HepG2 (cell line): ENCODE data around the gene ZNF106. TPM values are rescaled to one million over a fixed set of nuclear protein-coding genes. Genes with fewer than 3 reads are reported as not detected.
A peak's percentile ranks its signal among the peaks of the same experiment; 100 is the strongest.

Experiments used
- ATAC-seq: fragments of 200-7000 bp; cut with Tn5 transposase; 3 replicates; pipeline ENCODE4 v1.9.1; 2020; ENCODE audit warnings: mild to moderate bottlenecking, moderate library complexity
- BruUV-seq: library from RNA; stranded (reverse); fragments of 400-500 nt; replicated peaks from 2 replicates; lab custom pipeline; 2021; lab: Mats Ljungman, UMichigan
- CTCF ChIA-PET: fragments of 300-600 bp; formaldehyde crosslinking; extraction: SDS; loops from one replicate; lab custom pipeline; 2021; ENCODE audit warnings: low total read pairs, inconsistent platforms, low intra/inter-chr PET ratio; lab: Yijun Ruan, JAX
- POLR2A ChIA-PET: fragments of 350-600 bp; sonication (Branson Sonifier 250); formaldehyde crosslinking; loops from one replicate; lab custom pipeline; 2020; ENCODE audit warnings: antibody characterized with exemption, inconsistent platforms; lab: Yijun Ruan, JAX
- DNase-seq: peaks from one replicate; pipeline ENCODE4 v3.0.0-alpha.2; 2015; ENCODE audit warnings: low spot score
- FAIRE-seq: peaks from 3 replicates; lab custom pipeline; 2011; peaks lifted over from hg19 to GRCh38; lab: Jason Lieb, UNC
- H2AFZ ChIP-seq: one replicate; pipeline ENCODE4 v1.6.1; 2011; ENCODE audit warnings: low read length, inconsistent platforms
- H3K27ac ChIP-seq: fragments of 300-600 bp; 3 replicates; pipeline ENCODE4 v1.8.0; 2011; ENCODE audit warnings: mixed run types, mild to moderate bottlenecking, mixed read lengths, low read length, inconsistent platforms; ENCODE audit not compliant: insufficient read depth; ENCODE audit errors: extremely low read length
- H3K27me3 ChIP-seq, 2 experiments: fragments of 200-600 bp in 1 of 2; 2 replicates in 1 of 2; 3 replicates in 1 of 2; pipeline versions ENCODE4 v1.6.0 to v1.8.0; 2011; ENCODE audit warnings: low read length in 2 of 2, mild to moderate bottlenecking in 2 of 2, moderate library complexity in 2 of 2, inconsistent platforms in 1 of 2; ENCODE audit not compliant: insufficient read depth in 2 of 2, control insufficient read depth in 1 of 2
- H3K36me3 ChIP-seq, 2 experiments: fragments of 200-600 bp in 1 of 2; replicated peaks in 1 of 2; 2 replicates in 1 of 2; 3 replicates in 1 of 2; pipeline versions ENCODE4 v1.5.1 to v1.8.0; 2011; ENCODE audit warnings: low read length in 2 of 2, inconsistent platforms in 1 of 2; ENCODE audit not compliant: insufficient read depth in 2 of 2, control insufficient read depth in 1 of 2
- H3K4me1 ChIP-seq: 2 replicates; pipeline ENCODE4 v1.5.1; 2012; ENCODE audit warnings: low read length, inconsistent platforms; ENCODE audit not compliant: insufficient read depth
- H3K4me2 ChIP-seq: 2 replicates; pipeline ENCODE4 v1.6.0; 2011; ENCODE audit warnings: low read depth, low read length, inconsistent platforms
- H3K4me3 ChIP-seq, 3 experiments: fragments of 200-600 bp in 1 of 3; sonication (generic), shearing (Covaris generic) in 1 of 3; replicated peaks in 1 of 3; 2 replicates each; pipeline ENCODE4 v1.5.1; 2011 to 2016; ENCODE audit warnings: low read length in 3 of 3, inconsistent platforms in 2 of 3, low read depth in 2 of 3, mild to moderate bottlenecking in 2 of 3, control low read depth in 1 of 3, mixed read lengths in 1 of 3; ENCODE audit not compliant: insufficient read depth in 1 of 3
- H3K79me2 ChIP-seq: one replicate; pipeline ENCODE4 v1.6.1; 2011; ENCODE audit warnings: low read length, inconsistent platforms; ENCODE audit not compliant: insufficient read depth
- H3K9ac ChIP-seq: 2 replicates; pipeline ENCODE4 v1.6.0; 2011; ENCODE audit warnings: mild to moderate bottlenecking, low read depth, low read length, inconsistent platforms; ENCODE audit not compliant: insufficient read depth
- H3K9me3 ChIP-seq: 2 replicates; pipeline ENCODE4 v1.5.1; 2012; ENCODE audit warnings: mild to moderate bottlenecking, low read length
- H4K20me1 ChIP-seq: 2 replicates; pipeline ENCODE4 v1.6.0; 2011; ENCODE audit warnings: inconsistent platforms, mild to moderate bottlenecking, low read length, moderate library complexity; ENCODE audit not compliant: insufficient read depth
- HOXD1 ChIP-seq: sonication (generic); formaldehyde crosslinking; IDR thresholded peaks from 2 replicates; pipeline ENCODE4 v1.5.0; 2020; ENCODE audit warnings: missing genetic modification reagents
- KDM6A ChIP-seq: IDR thresholded peaks from 2 replicates; pipeline ENCODE4 v1.6.1; 2016; ENCODE audit warnings: low read depth
- MAZ ChIP-seq, 2 experiments: sonication (generic) in 1 of 2; formaldehyde crosslinking in 1 of 2; IDR thresholded peaks; 2 replicates each; pipeline versions ENCODE4 v1.5.0 to v1.6.1; 2012 to 2020; ENCODE audit warnings: low read depth in 2 of 2, mild to moderate bottlenecking in 2 of 2, borderline replicate concordance in 1 of 2, improper control_type of control experiment in 1 of 2, low read length in 1 of 2, missing genetic modification reagents in 1 of 2, moderate library complexity in 1 of 2
- MIER3 ChIP-seq: IDR thresholded peaks from 2 replicates; pipeline ENCODE4 v1.6.1; 2016; ENCODE audit warnings: missing compliant biosample characterization, borderline replicate concordance
- SMAD3 ChIP-seq: sonication (generic); formaldehyde crosslinking; IDR thresholded peaks from 2 replicates; pipeline ENCODE4 v1.4.0; 2020; ENCODE audit warnings: missing genetic modification reagents
- SMC3 ChIP-seq: IDR thresholded peaks from 2 replicates; pipeline ENCODE4 v1.6.1; 2011; ENCODE audit warnings: low read length, improper control_type of control experiment
- ZMAT3 ChIP-seq: sonication (generic); formaldehyde crosslinking; conservative IDR thresholded peaks from 2 replicates; pipeline ENCODE4 v1.7.0; 2021; ENCODE audit warnings: missing genetic modification reagents
- WGBS: methylation state at CpG from one replicate; pipeline ENCODE4 v1.1.6; 2017; ENCODE audit warnings: low lambda C conversion rate; 5-methylcytosine and 5-hydroxymethylcytosine counted together
- in situ Hi-C: cut with HindIII; loops from 2 replicates; pipeline ENCODE4 v1.10.0; 2017; ENCODE audit warnings: low pct_unique_long_range_greater_than_20kb; ENCODE audit not compliant: extremely low pct_ligation_motif_present
- intact Hi-C: fragments of 100-400 bp; cut with micrococcal nuclease; formaldehyde crosslinking; loops from one replicate; pipeline ENCODE4 v1.10.0; 2022; ENCODE audit not compliant: unreplicated experiment
- polyA plus RNA-seq, 8 experiments: library from polyadenylated mRNA; depleted of rRNA in 3 of 8; stranded (reverse) in 7 of 8; unstranded in 1 of 8; fragments of >200 nt; fragmentation: Illumina TruSeq in 4 of 8; extraction: Trizol in 4 of 8; gene quantifications; 2 replicates each; pipeline versions ENCODE4 v1.2.1 to v1.2.3, GENCODE V29; 2011 to 2016; ENCODE audit warnings: low read depth in 4 of 8, missing spikeins in 1 of 8, mixed read lengths in 1 of 8; ENCODE audit not compliant: insufficient read depth in 1 of 8
- total RNA-seq, 5 experiments: library from RNA; depleted of rRNA; stranded (reverse); fragments of >200 nt; fragmentation: Illumina TruSeq; extraction: Trizol; gene quantifications; 2 replicates each; pipeline ENCODE4 v1.2.3, GENCODE V29; 2016; ENCODE audit warnings: low read depth in 1 of 5
- TF ChIP-seq, protein P1 (sequence below): sonication (generic); formaldehyde crosslinking; IDR thresholded peaks from 2 replicates; pipeline ENCODE4 v1.4.0; 2020; ENCODE audit warnings: low read depth, mild to moderate bottlenecking, missing genetic modification reagents
- TF ChIP-seq, protein P2 (sequence below): IDR thresholded peaks from 2 replicates; pipeline ENCODE4 v1.4.0; 2020; ENCODE audit warnings: mild to moderate bottlenecking, missing genetic modification reagents
- TF ChIP-seq, protein P3 (sequence below): sonication (generic); formaldehyde crosslinking; IDR thresholded peaks from 2 replicates; pipeline ENCODE4 v1.5.0; 2020; ENCODE audit warnings: mild to moderate bottlenecking, missing genetic modification reagents, moderate library complexity
- TF ChIP-seq, protein P4 (sequence below): sonication (generic); formaldehyde crosslinking; IDR thresholded peaks from 2 replicates; pipeline ENCODE4 v1.4.0; 2020; ENCODE audit warnings: missing genetic modification reagents

Gene ZNF106
- total and polyA plus RNA-seq, 2 of the 13 experiments (the other 11 are each of a cell fraction or from before 2014, with no cell fraction given): 12.5 to 35.1 TPM

DNA sequence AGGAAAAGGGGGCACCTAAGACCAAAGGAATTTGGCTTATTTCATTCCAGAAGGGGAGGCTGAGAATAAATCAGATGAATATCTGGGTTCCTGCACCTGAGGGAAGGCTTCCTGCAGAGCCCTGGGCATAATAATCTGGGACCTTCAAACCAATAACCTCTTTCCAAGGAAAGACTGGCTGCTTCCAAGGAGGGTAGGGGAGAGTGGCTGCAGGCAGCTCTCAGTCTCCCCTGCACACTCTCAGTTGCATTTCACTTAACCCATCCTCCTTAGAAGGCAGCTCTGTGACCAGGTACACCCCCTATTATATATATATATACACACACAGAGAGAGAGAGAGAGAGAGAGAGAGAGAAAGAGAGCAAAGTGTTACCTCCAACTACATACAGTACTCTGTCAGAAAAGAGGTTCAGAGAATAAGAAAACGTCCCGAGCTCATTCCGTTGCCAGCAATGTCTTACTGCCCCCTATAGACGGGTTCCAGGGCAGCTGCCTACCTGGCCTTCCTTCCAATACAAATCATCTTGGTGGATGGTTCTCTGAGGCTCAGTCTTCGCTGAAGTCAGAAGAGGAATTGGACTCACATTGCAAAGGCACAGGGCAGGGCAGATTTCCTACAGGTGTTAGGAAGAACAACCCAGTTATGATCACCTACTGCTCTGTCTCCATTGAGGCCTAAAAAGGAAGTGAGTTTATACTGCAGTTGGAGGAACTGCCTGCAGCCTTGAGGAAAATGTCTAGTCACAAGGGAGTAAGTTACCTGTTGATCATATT, 105.5 kb downstream of the ZNF106 start (continued):
- TF ChIP-seq SMC3 (peak; percentile 79), SMAD3 (CRISPR knock-in tag) (0 out of 2 replicates have a peak, but pooled peaks have one; percentile 30), ZMAT3 (CRISPR knock-in tag) (no peak)
- TF ChIP-seq, protein P1, sequence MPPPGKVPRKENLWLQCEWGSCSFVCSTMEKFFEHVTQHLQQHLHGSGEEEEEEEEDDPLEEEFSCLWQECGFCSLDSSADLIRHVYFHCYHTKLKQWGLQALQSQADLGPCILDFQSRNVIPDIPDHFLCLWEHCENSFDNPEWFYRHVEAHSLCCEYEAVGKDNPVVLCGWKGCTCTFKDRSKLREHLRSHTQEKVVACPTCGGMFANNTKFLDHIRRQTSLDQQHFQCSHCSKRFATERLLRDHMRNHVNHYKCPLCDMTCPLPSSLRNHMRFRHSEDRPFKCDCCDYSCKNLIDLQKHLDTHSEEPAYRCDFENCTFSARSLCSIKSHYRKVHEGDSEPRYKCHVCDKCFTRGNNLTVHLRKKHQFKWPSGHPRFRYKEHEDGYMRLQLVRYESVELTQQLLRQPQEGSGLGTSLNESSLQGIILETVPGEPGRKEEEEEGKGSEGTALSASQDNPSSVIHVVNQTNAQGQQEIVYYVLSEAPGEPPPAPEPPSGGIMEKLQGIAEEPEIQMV (CRISPR knock-in tag): peak; percentile 42; the same call in 1 of the 2 replicates
- TF ChIP-seq, protein P2, sequence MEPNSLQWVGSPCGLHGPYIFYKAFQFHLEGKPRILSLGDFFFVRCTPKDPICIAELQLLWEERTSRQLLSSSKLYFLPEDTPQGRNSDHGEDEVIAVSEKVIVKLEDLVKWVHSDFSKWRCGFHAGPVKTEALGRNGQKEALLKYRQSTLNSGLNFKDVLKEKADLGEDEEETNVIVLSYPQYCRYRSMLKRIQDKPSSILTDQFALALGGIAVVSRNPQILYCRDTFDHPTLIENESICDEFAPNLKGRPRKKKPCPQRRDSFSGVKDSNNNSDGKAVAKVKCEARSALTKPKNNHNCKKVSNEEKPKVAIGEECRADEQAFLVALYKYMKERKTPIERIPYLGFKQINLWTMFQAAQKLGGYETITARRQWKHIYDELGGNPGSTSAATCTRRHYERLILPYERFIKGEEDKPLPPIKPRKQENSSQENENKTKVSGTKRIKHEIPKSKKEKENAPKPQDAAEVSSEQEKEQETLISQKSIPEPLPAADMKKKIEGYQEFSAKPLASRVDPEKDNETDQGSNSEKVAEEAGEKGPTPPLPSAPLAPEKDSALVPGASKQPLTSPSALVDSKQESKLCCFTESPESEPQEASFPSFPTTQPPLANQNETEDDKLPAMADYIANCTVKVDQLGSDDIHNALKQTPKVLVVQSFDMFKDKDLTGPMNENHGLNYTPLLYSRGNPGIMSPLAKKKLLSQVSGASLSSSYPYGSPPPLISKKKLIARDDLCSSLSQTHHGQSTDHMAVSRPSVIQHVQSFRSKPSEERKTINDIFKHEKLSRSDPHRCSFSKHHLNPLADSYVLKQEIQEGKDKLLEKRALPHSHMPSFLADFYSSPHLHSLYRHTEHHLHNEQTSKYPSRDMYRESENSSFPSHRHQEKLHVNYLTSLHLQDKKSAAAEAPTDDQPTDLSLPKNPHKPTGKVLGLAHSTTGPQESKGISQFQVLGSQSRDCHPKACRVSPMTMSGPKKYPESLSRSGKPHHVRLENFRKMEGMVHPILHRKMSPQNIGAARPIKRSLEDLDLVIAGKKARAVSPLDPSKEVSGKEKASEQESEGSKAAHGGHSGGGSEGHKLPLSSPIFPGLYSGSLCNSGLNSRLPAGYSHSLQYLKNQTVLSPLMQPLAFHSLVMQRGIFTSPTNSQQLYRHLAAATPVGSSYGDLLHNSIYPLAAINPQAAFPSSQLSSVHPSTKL (CRISPR knock-in tag): peak; percentile 24; the same call in 1 of the 2 replicates

DNA sequence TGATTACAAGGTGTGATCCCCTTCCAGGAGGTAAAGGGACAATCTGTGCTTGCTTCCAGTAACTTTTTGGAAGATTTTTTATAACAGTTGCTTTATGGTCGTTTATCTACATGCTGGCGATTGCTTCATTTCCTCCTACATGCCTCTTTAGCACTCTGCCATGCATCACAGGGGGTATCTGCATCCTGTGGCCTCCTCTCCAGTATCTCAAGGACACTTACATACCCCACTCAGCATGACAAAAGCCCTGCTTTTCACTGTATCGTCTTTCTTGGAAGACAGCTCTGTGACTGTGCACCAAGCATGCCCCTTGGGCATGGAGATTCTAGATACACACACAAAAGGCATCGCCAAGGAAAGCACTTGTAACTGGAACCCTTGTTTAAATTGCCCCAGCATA, 106.3 kb downstream of the ZNF106 start:
- in situ Hi-C loops: no loop called here
- no peaks in the 10 kb centered on the region for H3K79me2 ChIP-seq
- H3K36me3 ChIP-seq: no peaks in the 10 kb centered on the region
- no peak overlapping the region for H3K4me2 ChIP-seq
- no peak overlapping the region for H3K9ac ChIP-seq
- CTCF ChIA-PET: no interaction called here
- peaks cover 16% of the 10 kb centered on the region for H3K4me1 ChIP-seq
- DNase-seq (no peak), FAIRE-seq (no peak), ATAC-seq (no peak)
- no peaks in the 10 kb centered on the region for H3K27me3 ChIP-seq
- no peaks in the 10 kb centered on the region for H3K9me3 ChIP-seq
- 78% methylated on average over 4 of the region's 4 CpGs for WGBS
- intact Hi-C loops: loop anchor here (2.0 kb wide), 1 partner anchor 112 kb away; the partner anchor contains the start of genes GANC and TMEM87A
- no peak overlapping the region for H3K27ac ChIP-seq
- BruUV-seq: no TSS peak
- no peak overlapping the region for H3K4me3 ChIP-seq
- H2AFZ ChIP-seq: no peak overlapping the region
- no peaks in the 10 kb centered on the region for H4K20me1 ChIP-seq
- POLR2A ChIA-PET: interaction anchor here (0.9 to 1.3 kb wide), 2 partner anchors 114 to 176 kb away, joined by 3 read pairs; partner anchors contain the start of gene VPS39
- no peak for TF ChIP-seq MIER3 (CRISPR knock-in tag)
- no peak for TF ChIP-seq MAZ (IDR thresholded peaks at IDR 0.05; ENCODE audit: borderline replicate concordance, low read depth, low read length)
- no peak for TF ChIP-seq MAZ (CRISPR knock-in tag; IDR thresholded peaks at IDR 0.05; ENCODE audit: low read depth)
- no peak for TF ChIP-seq HOXD1 (CRISPR knock-in tag)
- TF ChIP-seq, protein P3, sequence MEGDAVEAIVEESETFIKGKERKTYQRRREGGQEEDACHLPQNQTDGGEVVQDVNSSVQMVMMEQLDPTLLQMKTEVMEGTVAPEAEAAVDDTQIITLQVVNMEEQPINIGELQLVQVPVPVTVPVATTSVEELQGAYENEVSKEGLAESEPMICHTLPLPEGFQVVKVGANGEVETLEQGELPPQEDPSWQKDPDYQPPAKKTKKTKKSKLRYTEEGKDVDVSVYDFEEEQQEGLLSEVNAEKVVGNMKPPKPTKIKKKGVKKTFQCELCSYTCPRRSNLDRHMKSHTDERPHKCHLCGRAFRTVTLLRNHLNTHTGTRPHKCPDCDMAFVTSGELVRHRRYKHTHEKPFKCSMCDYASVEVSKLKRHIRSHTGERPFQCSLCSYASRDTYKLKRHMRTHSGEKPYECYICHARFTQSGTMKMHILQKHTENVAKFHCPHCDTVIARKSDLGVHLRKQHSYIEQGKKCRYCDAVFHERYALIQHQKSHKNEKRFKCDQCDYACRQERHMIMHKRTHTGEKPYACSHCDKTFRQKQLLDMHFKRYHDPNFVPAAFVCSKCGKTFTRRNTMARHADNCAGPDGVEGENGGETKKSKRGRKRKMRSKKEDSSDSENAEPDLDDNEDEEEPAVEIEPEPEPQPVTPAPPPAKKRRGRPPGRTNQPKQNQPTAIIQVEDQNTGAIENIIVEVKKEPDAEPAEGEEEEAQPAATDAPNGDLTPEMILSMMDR: no peak
- no peak for TF ChIP-seq KDM6A (CRISPR knock-in tag)
- TF ChIP-seq, protein P4, sequence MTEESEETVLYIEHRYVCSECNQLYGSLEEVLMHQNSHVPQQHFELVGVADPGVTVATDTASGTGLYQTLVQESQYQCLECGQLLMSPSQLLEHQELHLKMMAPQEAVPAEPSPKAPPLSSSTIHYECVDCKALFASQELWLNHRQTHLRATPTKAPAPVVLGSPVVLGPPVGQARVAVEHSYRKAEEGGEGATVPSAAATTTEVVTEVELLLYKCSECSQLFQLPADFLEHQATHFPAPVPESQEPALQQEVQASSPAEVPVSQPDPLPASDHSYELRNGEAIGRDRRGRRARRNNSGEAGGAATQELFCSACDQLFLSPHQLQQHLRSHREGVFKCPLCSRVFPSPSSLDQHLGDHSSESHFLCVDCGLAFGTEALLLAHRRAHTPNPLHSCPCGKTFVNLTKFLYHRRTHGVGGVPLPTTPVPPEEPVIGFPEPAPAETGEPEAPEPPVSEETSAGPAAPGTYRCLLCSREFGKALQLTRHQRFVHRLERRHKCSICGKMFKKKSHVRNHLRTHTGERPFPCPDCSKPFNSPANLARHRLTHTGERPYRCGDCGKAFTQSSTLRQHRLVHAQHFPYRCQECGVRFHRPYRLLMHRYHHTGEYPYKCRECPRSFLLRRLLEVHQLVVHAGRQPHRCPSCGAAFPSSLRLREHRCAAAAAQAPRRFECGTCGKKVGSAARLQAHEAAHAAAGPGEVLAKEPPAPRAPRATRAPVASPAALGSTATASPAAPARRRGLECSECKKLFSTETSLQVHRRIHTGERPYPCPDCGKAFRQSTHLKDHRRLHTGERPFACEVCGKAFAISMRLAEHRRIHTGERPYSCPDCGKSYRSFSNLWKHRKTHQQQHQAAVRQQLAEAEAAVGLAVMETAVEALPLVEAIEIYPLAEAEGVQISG (CRISPR knock-in tag): no peak
